ENCODE results near the gene RAPGEFL1.
"Not testable (repeated sequence)": the region's sequence is repeated elsewhere in the genome, so short reads cannot be mapped to it uniquely, and the experiment has no call there.

Gene RAPGEFL1

DNA sequence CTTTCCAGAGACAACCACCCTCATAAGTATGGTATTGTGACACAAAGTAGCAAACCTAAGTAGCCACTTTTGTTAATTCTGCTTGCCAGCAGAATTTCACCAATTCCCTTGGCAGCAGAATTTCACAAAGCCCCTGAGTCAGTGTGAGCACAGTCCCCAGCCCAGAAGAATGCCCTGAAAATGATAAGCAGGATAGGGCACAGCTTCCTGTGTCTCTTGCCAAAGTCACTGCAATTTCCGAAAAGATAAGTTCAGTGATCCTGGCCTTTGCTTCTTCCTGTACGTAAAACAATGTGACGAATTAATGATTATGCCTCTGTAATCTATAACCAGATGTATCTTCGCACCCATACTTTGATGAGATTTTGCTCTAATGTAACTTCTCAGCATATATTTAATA lies 25.9 kb downstream of the RAPGEFL1 start:
- H3K4me3 Mint-ChIP-seq = no peak overlapping the region
- H3K27me3 Mint-ChIP-seq (ENCODE audit: low read depth, poor library complexity) = peaks cover 17% of the 10 kb centered on the region
- no peaks in the 10 kb centered on the region for H3K9me3 Mint-ChIP-seq
- H3K4me1 Mint-ChIP-seq = peaks cover 19% of the 10 kb centered on the region
- TF ChIP-seq, protein P1, sequence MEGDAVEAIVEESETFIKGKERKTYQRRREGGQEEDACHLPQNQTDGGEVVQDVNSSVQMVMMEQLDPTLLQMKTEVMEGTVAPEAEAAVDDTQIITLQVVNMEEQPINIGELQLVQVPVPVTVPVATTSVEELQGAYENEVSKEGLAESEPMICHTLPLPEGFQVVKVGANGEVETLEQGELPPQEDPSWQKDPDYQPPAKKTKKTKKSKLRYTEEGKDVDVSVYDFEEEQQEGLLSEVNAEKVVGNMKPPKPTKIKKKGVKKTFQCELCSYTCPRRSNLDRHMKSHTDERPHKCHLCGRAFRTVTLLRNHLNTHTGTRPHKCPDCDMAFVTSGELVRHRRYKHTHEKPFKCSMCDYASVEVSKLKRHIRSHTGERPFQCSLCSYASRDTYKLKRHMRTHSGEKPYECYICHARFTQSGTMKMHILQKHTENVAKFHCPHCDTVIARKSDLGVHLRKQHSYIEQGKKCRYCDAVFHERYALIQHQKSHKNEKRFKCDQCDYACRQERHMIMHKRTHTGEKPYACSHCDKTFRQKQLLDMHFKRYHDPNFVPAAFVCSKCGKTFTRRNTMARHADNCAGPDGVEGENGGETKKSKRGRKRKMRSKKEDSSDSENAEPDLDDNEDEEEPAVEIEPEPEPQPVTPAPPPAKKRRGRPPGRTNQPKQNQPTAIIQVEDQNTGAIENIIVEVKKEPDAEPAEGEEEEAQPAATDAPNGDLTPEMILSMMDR (IDR thresholded peaks at IDR 0.05) = no peak
- H3K36me3 Mint-ChIP-seq (ENCODE audit: low read depth) = no peaks in the 10 kb centered on the region
- DNase-seq = no peak
- no peak overlapping the region for H3K27ac Mint-ChIP-seq

DNA sequence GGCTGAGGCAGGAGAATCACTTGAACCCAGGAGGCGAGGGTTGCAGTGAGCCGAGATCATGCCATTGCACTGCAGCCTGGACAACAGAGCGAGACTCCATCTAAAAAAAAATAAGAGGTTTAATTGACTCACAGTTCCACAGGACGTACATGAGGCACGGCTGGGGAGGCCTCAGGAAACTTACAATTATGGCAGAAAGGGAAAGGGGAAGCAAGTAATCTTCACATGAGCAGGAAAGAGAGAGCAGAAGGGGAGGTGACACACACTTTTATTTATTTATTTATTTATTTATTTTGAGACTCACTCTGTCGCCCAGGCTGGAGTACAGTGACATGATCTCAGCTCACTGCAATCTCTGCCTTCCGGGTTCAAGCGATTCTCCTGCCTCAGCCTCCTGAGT lies 28.9 kb downstream of the RAPGEFL1 start:
- not testable (repeated sequence) for H3K4me3 Mint-ChIP-seq; H3K9me3 Mint-ChIP-seq; DNase-seq; H3K27ac Mint-ChIP-seq; H3K36me3 Mint-ChIP-seq (ENCODE audit: low read depth)
- Mint-ChIP-seq H3K27me3 (ENCODE audit: low read depth, poor library complexity) (peaks cover 13% of the 10 kb centered on the region), H3K4me1 (peaks cover 24% of the 10 kb centered on the region)

DNA sequence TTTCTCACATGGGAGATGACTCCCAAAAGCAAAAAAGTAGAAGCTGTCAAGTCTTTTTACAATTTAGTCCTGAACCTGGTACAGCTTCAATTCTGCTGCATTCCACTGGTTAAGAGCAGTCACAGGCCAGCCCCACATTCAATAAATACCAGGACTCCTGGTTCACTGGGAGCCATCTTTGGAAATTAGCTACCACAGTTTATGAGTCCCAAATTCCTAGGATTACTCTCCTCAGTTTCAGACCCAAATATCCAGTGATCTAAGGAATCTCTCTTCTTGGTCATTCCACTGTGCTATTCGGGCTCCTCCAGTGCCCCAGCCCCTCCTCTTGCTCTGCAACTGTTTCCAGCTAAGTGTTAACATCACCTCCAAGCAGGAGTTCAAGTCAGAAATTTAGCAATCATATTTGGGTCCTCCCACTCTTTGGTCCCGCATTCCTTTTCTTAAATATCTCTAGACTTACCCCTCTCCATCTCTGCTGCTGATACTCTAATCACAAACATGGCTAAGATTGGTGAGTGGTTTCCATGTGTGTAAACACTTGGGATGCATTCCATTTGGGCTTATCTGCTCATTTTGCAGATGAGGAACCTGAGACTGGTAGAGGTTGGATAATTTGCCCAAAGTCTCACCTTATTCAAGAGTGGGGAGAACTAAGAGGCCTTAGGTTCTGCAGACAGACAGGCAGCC lies 32.3 kb downstream of the RAPGEFL1 start:
- no peak overlapping the region for H3K4me3 Mint-ChIP-seq
- TF ChIP-seq, protein P1 (IDR thresholded peaks at IDR 0.05) = no peak
- H3K27me3 Mint-ChIP-seq (ENCODE audit: low read depth, poor library complexity) = peaks cover 5% of the 10 kb centered on the region
- no peaks in the 10 kb centered on the region for H3K36me3 Mint-ChIP-seq (ENCODE audit: low read depth)
- H3K9me3 Mint-ChIP-seq = no peaks in the 10 kb centered on the region
- peaks cover 19% of the 10 kb centered on the region for H3K4me1 Mint-ChIP-seq
- DNase-seq = no peak
- H3K27ac Mint-ChIP-seq = peak overlapping the region; percentile 73

DNA sequence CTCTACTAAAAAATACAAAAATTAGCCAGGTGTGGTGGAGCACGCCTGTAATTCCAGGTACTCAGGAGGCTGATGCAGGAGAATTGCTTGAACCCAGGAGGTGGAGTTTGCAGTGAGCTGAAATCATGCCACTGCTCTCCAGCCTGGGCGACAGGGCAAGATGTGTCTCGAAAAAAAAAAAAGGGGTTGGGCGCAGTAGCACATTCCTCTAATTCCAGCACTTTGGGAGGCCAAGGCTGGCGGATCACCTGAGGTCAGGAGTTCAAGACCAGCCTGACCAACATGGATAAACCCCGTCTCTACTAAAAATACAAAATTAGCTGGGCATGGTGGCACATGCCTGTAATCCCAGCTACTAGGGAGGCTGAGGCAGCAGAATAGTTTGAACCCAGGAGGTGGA lies 36.6 kb downstream of the RAPGEFL1 start:
- not testable (repeated sequence) for H3K36me3 Mint-ChIP-seq (ENCODE audit: low read depth); DNase-seq; H3K27me3 Mint-ChIP-seq (ENCODE audit: low read depth, poor library complexity); H3K4me3 Mint-ChIP-seq; H3K27ac Mint-ChIP-seq; H3K9me3 Mint-ChIP-seq
- peaks cover 21% of the 10 kb centered on the region for H3K4me1 Mint-ChIP-seq

DNA sequence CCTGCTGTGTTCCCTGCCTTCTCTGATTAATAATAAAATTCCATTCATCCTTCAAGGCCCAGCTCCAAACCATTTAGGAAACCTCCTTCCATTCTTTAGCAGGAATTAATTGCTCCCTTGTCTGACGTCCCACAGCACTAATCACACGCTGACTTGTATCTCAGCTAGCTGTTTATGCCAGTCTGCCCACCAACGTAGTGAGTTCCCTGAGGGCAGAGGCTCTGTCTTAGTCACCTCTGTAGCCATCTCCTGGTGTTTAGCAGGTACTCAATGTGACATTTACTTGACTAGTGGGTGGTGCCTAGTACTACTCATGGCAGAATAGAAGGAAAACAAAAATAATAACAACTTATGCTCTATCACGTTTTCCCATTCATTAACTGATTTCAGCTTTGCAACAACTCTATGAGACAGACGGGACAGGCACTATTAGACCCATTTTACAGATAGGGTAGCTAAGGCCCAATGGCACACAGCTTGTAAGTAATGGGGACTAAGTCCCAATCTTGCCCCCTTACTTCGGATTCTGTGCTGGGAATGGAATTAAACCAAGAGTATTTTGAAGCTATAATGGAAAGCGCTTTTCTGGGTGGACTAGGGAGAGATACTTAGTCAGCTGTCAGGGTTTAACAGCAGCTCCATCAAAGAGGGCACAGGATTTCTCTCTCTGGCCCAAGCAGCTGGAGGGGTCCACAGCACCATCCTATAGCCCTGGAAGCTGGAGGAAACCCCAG lies 40.9 kb downstream of the RAPGEFL1 start:
- peaks cover 2% of the 10 kb centered on the region for H3K27me3 Mint-ChIP-seq (ENCODE audit: low read depth, poor library complexity)
- TF ChIP-seq, protein P1 (IDR thresholded peaks at IDR 0.05) = no peak
- no peak for DNase-seq
- H3K4me3 Mint-ChIP-seq = peak overlapping the region; percentile 96
- H3K36me3 Mint-ChIP-seq (ENCODE audit: low read depth) = peaks cover 1% of the 10 kb centered on the region
- H3K27ac Mint-ChIP-seq = peak overlapping the region; percentile 99
- H3K9me3 Mint-ChIP-seq = no peaks in the 10 kb centered on the region
- H3K4me1 Mint-ChIP-seq = peaks cover 33% of the 10 kb centered on the region

DNA sequence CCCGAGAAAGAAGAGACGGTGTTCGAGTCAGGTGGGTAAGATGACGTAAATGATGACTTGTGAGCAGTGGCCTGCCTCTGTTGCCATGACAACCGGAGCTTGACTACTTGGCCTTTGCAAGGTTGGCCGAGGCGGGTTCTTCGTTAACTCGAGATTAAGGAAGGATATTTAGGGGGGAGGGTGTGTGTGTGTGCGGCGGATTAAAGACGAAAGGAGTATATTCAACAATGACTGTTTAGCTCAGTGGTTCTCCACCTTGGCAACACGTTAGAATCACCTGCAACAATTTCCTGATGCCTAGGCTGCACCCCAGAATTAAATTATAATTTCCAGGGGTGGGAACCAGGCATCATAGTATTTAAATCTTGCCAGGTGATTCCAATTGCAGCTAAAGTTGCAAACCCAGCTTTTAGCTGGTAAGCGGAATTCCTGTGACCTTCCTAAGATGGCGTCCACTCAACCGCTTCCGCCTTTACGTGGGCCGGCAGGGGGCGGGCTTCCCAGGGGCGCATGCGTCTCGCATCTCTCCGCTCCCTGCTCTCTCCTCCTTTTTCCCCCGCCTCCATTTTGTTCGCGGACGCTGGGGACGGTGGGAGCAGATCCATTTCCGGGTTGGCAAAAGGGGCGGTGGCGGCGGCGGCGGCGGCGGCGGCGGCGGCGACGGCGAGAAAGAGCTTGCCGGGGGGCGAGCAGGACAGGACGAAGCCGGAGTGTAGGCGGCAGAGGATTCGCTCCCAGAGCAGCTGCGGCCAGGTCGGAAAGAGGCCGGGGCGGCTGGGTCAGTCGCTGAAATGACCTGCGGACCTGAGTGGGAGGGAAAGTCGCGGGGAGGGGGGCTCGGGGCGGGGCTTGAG lies 41.7 kb downstream of the RAPGEFL1 start, which contains the start of gene WIPF2:
WIPF2 (plus strand) TSS at position 565 of the 854 bp plus-strand sequence. CDS start 37,156 bp downstream, outside the sequence.
- Mint-ChIP-seq H3K27me3 (ENCODE audit: low read depth, poor library complexity) (peaks cover 2% of the 10 kb centered on the region), H3K4me1 (peaks cover 36% of the 10 kb centered on the region), H3K27ac (peak within 1 kb of the TSS; percentile 99), H3K9me3 (no peaks in the 10 kb centered on the region), H3K4me3 (peak within 1 kb of the TSS; percentile 96), H3K36me3 (ENCODE audit: low read depth) (peaks cover 4% of the 10 kb centered on the region)
- TF ChIP-seq, protein P1 (IDR thresholded peaks at IDR 0.05) = peak; percentile 71
- DNase-seq = peak; percentile 98
